Mesothelial cell of epicardium (in vitro differentiated cells): ENCODE data around the gene SERTAD1. TPM values are rescaled to one million over a fixed set of nuclear protein-coding genes. Genes with fewer than 3 reads are reported as not detected.

Source experiments
- DNase-seq, 2 experiments: peaks; one replicate each; pipeline ENCODE4 v3.0.0; 2021; ENCODE audit warnings: low spot score in 2 of 2; ENCODE audit not compliant: unreplicated experiment in 2 of 2
- H3K27ac Mint-ChIP-seq: 2 replicates; pipeline ENCODE4 v1.8.0; 2021; ENCODE audit warnings: mixed read lengths
- H3K27me3 Mint-ChIP-seq: 2 replicates; pipeline ENCODE4 v1.8.0; 2021; ENCODE audit warnings: low read depth, mixed read lengths
- H3K36me3 Mint-ChIP-seq: 2 replicates; pipeline ENCODE4 v1.8.0; 2021; ENCODE audit warnings: mixed read lengths
- H3K4me1 Mint-ChIP-seq: 2 replicates; pipeline ENCODE4 v1.8.0; 2021; ENCODE audit warnings: mixed read lengths
- H3K4me3 Mint-ChIP-seq: 2 replicates; pipeline ENCODE4 v1.8.0; 2021; ENCODE audit warnings: mild to moderate bottlenecking, moderate library complexity, mixed read lengths
- H3K9me3 Mint-ChIP-seq: 2 replicates; pipeline ENCODE4 v1.8.0; 2021; ENCODE audit warnings: mixed read lengths
- CTCF ChIP-seq: fragments of 200-600 bp; sonication (generic); IDR thresholded peaks from one replicate; pipeline ENCODE4 v1.5.0; 2021; ENCODE audit warnings: antibody characterized with exemption; ENCODE audit not compliant: unreplicated experiment
- total RNA-seq: library from RNA; stranded (reverse); gene quantifications from 3 replicates; pipeline ENCODE4 v1.2.1, GENCODE V29; 2021

SERTAD1 gene
- total RNA-seq, 1 donor from 2014 or later = 11.0 TPM

- TF ChIP-seq CTCF = no peak
- H3K27ac Mint-ChIP-seq = peak overlapping the region; percentile 78
- H3K36me3 Mint-ChIP-seq = no peaks in the 10 kb centered on the region
- H3K9me3 Mint-ChIP-seq = no peaks in the 10 kb centered on the region
- H3K27me3 Mint-ChIP-seq = no peaks in the 10 kb centered on the region
- H3K4me3 Mint-ChIP-seq = no peak overlapping the region
- no peak for DNase-seq
- H3K4me1 Mint-ChIP-seq = peaks cover 22% of the 10 kb centered on the region
Measured at GRCh38 chr19:40418040-40418439, 7.8 kb downstream of the SERTAD1 start.

- peak overlapping the region; percentile 78 for H3K27ac Mint-ChIP-seq
- H3K9me3 Mint-ChIP-seq = no peaks in the 10 kb centered on the region
- peaks cover 22% of the 10 kb centered on the region for H3K4me1 Mint-ChIP-seq
- no peaks in the 10 kb centered on the region for H3K27me3 Mint-ChIP-seq
- no peak for TF ChIP-seq CTCF
- no peak overlapping the region for H3K4me3 Mint-ChIP-seq
- no peak for DNase-seq
- no peaks in the 10 kb centered on the region for H3K36me3 Mint-ChIP-seq
Measured at GRCh38 chr19:40417643-40417981, 8.2 kb downstream of the SERTAD1 start.

- Mint-ChIP-seq H3K4me3 (no peak overlapping the region), H3K9me3 (no peaks in the 10 kb centered on the region), H3K4me1 (peaks cover 17% of the 10 kb centered on the region), H3K36me3 (no peaks in the 10 kb centered on the region), H3K27ac (peak overlapping the region; percentile 78), H3K27me3 (no peaks in the 10 kb centered on the region)
- TF ChIP-seq CTCF = no peak
- no peak for DNase-seq
Measured at GRCh38 chr19:40416918-40417642, 8.7 kb downstream of the SERTAD1 start.

GRCh38 chr19:40415768-40416167, 10.0 kb downstream of the SERTAD1 start:
- no peak for DNase-seq
- Mint-ChIP-seq H3K27me3 (no peaks in the 10 kb centered on the region), H3K36me3 (no peaks in the 10 kb centered on the region), H3K27ac (no peak overlapping the region), H3K4me1 (peaks cover 13% of the 10 kb centered on the region), H3K9me3 (no peaks in the 10 kb centered on the region), H3K4me3 (no peak overlapping the region)
- TF ChIP-seq CTCF = no peak

- no peak for DNase-seq
- H3K27ac Mint-ChIP-seq = no peak overlapping the region
- peaks cover 12% of the 10 kb centered on the region for H3K4me1 Mint-ChIP-seq
- no peaks in the 10 kb centered on the region for H3K36me3 Mint-ChIP-seq
- no peak for TF ChIP-seq CTCF
- H3K4me3 Mint-ChIP-seq = no peak overlapping the region
- H3K9me3 Mint-ChIP-seq = no peaks in the 10 kb centered on the region
- no peaks in the 10 kb centered on the region for H3K27me3 Mint-ChIP-seq
Measured at GRCh38 chr19:40414542-40415535, 11.0 kb downstream of the SERTAD1 start.
